Activated CD4-positive, alpha-beta T cell treated with anti-CD3 and anti-CD28 coated beads, Interleukin-2, amount 50 U/mL, for 24 hours (primary cell): ENCODE data around the gene ZNF398.

Experiments used
- DNase-seq, 2 donors: peaks; one replicate each; pipeline ENCODE4 v3.0.0-alpha.2; 2020; ENCODE audit warnings: low read depth in 1 of 2, low spot score in 1 of 2

ZNF398 gene

DNA sequence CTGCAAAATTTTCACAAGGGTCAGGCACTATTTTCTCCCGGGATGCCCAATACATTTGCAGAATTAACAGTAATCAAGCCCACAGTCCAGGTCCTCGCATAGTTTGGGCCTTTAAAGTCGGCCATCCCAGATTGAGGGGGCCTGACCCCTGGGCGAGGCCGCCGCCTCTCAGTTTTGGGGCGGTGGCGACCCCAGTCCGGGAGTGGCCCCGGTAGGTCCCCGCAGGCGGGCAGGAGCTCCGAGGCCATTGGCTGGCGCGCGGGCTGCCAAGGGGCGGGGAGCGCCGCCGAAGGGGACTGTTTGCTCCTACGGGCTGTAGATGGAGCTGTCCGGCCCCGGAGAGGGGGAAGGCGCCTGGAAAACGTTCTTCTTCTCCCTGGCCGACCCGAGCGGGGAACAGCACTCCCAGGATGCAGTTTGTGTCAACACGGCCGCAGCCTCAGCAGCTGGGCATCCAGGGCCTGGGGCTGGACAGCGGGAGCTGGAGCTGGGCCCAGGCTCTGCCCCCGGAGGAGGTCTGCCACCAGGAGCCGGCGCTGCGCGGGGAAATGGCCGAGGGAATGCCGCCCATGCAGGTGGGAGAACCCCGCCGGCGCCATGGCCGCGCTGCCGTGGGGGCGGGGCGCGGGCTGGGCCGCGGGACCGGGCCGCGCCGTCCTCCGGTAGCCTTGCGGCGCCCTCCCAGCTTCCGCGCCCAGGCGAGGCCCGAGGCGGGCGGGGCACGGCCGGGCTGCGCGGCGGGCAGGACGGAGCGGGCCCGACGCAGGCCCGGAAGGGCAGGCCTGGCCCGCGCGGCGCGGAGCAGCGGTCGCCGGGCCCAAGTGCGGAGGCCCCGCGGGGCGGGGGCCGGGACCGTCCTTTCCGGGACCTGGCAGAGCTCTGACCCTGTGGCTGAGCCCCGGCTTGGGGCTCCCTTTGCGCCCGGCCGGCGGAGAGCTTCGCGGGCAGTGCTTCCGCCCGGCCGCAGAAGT lies 48.2 kb downstream of the ZNF398 start, which contains the start of gene ZNF282:
ZNF282 (plus strand) TSS at position 367 of the 971 bp plus-strand sequence; CDS start at position 411, 44 bp downstream.
- DNase-seq: peak; percentile 57 to 75

DNA sequence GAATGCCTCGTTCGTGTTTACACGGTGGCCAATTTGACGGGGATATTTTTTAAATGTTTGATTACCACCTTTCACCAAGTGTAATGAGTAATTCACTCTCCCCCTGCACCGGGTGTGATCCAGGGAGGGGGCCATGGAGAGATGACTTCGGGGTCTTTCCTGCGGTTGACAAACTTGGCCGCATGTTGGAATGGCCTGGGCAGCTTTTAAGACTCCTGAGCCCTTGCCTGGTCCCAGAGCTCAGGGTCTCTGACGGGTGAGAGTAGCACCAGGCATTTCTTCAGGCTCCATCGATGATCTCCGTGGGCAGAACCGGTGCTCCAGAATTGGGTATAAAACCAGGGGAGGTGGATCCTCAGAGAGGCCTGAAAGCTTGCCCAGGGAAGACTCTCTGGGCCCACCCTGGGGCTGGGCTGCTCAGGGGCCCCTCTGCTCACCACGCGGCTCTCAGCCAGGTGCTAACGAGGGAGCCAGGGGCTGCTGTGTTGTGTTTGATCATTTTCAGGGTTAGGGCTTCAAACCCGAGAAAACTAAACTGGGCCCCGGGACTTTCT lies 49.0 kb downstream of the ZNF398 start:
- no peak for DNase-seq

DNA sequence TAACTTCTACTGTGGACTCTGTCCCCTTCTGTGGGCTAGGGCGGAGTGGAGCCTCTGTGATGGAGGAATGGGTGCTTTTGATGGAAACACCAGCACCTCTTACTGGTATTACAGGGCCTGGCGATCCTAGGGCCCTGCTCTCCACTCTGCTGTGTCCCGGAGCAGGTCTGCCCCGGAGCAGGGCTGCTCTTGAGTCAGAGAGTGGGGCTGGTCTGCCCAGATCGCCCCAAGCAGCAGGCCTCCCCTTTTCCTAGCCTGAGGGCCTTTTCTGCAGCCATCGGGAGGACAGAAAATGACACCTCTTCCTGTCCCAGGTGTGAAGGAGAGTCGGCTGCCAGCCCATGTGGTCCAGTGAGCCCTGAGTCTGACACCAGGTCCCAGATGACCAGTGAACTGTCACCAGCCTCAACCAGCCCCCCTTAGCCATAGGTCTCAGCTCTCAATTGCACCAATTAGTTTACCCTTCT lies 49.5 kb downstream of the ZNF398 start:
- no peak for DNase-seq

DNA sequence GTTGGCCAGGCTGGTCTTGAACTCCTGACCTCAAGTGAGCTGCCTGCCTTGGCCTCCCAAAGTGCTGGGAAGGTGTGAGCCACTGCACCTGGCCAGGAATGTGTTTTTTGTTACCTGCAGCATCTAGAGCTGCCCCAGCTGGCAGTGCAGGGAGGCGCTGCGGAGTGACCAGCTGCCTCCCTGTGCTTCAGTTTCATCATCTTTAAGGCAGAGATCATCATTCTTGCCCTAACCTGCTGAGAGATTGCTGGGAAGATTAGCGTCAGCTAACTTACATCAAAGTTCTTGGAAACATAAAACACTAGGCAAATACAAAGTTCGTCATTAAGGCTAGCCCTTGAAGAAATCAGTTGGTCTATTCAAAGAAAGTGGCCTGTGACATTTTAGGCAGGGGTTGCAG lies 50.4 kb downstream of the ZNF398 start:
- DNase-seq: no peak

DNA sequence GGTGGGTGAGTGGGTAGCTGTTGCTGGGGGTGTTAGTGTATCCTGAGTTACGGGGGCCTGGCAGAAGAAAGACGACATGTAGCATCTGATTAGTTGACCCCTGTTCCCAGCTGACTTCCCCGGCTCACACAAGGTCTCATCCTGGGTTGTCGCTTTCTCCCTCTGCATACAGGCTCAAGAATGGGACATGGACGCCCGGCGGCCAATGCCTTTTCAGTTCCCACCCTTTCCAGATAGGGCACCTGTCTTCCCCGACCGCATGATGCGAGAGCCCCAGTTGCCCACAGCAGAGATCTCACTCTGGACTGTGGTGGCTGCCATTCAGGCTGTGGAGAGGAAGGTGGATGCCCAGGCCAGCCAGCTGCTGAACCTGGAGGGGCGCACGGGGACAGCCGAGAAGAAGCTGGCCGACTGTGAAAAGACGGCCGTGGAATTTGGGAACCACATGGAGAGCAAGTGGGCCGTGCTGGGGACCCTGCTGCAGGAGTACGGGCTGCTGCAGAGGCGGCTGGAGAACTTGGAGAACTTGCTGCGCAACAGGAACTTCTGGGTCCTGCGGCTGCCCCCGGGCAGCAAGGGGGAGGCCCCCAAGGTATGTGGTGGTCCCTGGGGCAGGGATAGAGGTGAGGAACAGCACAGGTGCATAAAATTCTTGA lies 51.0 kb downstream of the ZNF398 start:
- DNase-seq: no peak

DNA sequence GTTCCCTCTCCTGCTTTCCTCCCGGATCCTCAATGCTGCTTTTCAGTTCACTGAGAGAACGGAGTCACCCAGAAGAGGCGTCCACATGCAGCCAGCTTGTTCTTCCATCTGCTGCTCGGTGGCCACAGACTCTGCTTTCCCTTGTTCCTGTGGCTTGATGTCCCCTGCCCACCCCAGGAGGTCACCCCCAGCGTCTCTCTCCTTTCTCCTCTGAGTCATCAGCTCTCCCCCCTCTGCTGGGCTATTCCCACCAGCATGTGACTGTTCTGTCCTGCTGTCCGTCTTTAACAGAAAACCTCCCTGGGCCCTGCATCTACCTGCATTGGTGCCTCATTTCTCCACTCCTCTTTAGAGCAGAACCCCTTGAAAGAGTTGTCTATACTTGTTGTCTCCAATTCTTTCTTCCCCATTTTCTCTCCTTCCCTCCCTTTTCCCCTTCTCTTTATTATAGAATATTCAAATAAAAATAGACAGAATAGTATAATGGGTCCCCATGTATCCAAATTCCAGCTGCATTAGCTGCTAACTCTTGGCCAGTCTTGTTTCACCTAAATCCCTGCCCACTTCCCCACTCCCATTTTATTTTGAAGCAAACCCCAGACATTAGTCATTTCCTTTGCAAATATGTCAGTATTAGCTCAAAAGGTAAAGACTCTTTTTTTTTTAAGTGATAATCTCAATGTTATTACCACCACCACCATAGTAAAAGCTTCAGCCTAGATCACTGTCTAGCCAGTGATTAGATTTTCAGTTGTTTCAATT lies 52.2 kb downstream of the ZNF398 start:
- no peak for DNase-seq

DNA sequence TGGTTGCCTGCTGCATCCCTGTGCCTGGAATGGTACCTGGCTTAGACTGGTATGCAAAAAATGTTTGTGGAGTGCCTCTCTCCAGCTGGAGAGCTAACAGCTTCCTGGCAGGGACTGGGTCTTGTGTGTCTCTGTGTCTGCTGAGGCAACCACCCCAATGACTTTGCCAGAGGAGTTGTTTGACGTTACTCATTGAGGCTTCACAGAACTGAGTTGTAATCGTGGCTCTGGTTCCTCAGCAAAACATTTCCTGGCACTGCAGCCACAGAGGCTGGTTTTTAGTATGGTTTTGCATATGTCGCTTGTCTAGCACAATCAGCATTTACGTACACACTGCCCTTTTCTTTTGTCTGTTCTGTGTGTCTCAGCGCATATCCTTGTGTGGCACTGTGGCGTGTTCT lies 55.6 kb downstream of the ZNF398 start:
- no peak for DNase-seq

DNA sequence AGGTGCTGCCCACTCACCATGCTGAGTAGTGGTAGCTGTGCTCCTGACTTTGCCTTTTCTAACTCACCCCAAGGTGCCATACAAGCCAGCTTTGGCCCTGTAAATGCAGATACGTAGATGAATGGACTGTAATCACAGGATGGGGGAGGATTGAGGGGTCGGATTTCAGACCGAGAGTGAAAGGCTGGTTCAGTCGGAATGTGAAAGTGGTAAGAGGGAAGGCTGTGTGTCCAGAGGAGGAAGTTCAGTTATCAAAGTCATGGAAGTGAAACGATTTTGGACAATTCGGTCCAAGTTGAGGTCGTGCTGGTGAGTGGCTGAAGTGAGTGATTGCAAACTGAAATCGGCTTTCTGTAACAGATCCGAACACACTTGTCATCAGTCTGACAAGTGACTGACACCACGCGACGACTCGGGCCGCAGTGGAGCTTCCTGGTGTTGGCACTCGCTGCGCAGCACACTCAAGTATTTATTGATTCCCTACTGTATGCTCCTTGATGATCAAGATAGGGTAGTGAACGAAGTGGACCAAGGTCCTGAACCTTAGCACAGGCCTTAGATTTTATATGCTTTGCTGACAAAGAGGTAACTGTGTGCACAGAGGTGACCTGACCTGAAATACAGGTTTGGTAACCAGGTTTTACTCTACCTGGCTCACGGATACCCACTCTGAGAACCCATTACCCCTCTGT lies 58.6 kb downstream of the ZNF398 start:
- DNase-seq: no peak

DNA sequence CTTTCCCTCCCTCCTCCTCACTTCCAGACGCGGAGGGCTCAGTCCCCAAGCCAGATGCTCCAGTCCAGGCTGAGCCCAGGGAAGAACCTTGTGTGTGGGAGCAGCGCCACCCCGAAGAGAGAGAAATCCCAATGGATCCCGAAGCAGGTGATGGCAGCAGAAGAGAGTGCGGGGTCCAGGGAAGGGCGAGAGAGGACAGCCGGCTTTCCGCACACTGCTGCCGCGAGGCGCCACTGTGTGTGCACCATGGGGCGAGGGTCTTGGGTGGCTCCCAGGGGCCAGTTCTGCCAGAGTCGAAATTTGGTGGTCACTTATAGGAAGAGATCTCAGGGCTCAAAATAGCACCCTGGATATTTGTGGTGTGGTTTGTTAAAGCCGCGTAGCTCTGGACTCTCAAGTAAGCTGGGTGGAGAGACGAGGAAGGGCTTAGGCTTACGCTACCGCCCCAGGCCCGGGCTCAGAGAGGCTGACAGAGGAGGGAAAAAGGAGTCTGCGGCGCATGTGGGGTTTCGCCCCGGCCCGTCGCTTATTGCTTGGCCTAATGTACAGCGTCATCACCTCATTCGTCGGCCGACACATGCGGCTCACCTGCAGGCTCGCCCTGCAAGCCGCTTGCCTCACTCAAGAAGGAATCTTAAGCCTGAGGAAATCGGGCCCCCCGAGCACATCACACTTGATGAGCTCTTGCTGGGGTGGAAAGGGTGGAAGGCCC lies 60.2 kb downstream of the ZNF398 start:
- no peak for DNase-seq

DNA sequence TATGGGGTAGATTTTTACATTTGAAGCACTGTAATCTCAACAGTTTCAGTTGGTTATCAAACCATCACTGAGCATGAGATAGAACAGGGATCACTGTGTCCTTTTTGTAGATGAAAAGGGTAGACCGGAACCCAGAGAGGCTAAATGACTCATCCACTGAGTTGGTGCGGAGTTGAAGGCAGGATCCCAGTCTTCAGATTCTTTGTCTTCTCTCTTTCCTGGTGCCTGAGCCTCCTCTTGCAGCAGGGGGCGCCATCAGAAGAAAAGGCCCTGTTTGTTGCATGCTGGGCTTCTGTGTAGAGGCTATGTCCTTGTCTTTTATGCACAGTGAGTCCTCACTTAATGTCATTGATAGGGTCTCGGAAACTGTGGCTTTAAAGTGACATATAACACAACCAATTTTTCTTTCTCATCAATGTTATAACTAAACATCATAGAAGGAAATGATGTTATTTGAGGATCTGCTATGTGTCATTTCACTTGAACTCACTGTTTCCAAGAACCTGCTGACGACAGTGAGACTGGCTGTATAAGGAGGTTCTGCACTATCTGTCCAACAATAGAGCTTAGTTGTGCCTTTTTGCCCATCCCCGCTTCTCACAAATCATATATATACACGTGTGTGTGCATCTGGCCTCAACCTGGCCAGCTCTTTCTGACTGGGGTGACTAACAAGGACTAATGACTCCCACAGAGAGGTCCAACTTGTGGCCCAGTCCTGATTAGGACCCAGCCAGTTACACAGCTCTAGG lies 62.4 kb downstream of the ZNF398 start:
- DNase-seq: peak; percentile 49 to 74

DNA sequence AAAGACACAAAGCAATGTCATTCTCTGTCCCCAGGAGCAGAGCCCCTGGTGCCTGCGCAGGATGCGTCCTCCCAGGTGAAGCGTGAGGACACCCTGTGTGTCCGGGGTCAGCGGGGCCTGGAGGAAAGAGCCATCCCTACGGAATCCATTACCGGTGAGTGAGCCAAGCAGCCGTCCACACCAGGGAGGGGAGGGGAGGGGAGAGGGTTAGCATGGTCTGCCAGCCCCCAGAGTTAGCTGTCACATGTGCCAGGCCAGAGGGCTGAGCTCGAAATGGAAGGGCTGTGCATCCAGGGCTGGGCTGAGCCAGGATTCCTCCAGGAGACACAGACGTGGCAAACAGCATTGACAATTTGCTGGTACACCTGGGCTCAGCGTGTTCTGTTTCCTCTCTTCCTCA lies 63.3 kb downstream of the ZNF398 start:
- DNase-seq: no peak

DNA sequence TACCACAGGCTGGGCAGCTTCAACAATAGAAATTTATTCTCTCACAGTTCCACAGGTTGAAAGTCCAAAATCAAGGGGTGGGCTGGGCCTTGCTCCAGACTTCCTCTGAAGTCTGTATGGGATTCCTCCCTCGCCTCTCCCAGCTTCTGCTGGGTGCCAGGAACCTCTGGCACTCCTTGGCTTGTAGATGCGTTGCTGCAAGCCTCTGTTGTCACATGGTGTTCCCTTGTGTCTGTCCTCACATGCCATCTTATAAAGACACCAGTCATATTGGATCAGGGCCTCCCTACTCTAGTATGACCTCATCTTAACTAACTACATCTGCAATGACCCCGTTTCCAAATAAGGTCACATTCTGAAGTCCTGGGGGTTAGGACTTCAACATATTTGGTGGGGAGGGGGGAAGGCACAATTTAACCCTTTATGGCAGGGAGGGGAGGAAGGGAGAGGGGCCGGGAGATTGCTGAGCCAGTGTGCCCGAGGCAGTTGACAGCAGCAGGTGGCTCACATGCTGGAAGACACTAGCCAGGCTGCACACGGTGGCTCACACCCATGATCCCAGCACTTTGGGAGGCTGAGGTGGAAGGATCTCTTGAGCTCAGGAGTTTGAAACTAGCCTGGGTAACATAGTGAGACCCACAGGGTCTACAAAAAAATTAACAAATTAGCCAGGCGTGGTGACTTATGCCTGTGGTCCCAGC lies 66.9 kb downstream of the ZNF398 start:
- DNase-seq: no peak

DNA sequence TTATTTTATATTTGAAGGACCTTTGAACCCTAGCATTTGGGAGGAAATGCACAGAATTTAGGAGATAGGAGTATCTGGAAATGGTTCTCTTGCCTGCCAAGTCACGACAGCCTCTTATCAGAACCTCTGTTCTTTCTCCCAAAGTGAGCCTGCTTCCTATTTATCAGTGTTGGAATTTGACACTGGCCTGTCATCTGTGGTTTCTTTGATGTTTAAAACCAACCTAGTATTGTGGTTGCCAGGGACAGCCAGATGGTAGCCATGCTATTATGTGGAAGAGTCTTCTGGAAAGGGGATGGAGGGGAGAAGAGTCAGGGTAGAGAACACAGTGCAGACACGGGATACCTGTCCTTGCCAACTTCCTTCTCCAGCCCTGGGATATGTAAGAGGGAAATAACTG lies 69.1 kb downstream of the ZNF398 start:
- no peak for DNase-seq

DNA sequence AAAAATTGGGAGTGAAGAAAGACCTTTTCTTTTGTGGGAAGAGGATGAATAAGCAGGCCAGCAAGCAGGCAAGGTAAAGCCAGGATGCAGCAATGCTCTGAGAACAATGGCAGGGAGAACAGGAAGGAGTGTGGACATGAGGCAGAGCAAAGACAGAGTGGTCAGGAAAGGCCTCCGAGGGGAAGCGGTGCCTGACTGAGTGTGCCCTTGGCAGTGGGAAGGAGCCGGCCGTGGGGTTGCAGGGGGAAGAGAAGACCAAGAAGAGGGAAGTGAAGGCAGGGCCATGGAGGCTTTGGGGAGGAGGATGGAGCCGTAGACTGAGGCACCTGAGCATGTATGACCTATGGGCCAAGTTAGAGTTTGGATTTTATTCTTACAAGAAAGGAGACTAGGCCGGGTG lies 70.3 kb downstream of the ZNF398 start:
- no peak for DNase-seq

DNA sequence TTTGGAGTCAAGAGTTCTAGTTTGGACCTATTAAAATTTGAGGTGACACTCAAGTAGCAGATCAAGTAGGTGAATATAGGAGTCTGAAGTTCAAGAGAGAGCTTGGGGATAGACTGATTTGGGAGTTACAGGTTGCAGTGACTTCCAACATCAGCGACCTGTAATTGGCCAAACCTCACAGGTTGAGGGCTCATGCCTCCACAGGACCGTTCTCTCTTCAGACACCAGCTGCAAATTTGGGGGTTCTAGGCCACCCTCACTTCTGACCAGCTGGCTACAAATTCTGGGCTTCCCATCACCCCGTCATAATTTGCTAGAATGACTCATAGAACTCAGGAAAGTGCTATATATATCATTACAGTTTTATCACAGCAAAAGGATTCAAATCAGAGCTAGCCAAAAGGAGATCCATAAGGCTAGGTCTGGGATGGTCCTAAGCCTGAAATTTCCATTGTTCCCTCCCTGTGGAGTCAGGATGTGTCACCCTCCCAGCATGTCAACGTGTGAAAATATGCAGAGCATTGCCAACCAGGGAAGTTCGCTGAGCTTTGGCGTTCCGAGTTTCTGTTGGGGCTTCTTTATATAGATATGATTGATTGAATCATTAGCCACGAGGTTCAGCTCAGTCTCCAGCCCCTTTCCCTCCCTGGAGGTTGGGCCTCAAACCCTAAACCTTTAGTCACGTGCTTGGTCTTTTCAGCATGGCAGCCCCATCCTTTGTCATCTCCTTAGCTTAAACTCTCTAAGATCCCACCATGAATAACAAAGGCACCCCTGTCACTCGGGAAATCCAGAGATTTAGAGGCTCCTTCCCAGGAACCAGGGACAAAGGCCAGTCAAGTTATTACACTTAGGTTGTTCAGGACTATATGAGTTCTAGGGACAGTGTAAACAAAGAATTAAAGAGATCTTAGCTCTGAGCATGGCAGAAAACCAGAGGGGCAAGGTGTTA lies 71.5 kb downstream of the ZNF398 start:
- DNase-seq: no peak

DNA sequence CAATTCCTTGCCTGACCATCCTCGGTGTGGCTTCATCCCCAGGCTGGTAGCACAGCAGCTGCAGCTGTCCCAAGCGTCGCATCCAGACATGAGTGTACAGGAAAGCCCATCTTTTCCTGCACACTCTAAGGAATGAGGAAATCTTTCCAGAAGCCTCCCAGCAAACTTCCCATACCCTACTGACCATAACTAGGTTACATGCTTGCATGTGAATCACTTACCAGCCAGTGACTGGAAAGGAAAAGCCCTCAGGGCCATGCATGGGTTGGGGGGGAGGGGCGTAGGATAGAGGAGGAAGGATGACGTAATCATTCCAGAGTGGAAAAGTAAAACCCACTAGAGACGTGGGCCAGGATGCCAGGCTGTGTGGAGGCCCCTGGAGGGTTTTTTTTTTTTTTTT lies 73.3 kb downstream of the ZNF398 start:
- no peak for DNase-seq

DNA sequence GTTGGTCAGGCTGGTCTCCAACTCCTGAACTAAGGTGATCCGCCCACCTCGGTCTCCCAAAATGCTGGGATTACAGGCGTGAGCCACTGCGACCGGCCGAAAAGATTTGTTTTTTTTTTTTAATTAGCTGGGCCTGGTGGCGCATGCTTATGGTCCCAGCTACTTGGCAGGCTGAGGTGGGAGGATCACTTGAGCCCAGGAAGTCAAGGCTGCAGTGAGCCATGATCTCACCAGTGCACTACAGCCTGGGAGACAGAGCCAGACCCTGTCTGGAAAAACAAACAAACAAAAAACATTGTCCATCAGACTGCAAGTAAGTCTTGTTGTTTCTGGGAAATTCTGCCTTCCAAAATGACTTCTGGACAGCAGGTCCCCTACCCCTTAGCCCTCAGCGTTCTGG lies 75.9 kb downstream of the ZNF398 start:
- DNase-seq: no peak

DNA sequence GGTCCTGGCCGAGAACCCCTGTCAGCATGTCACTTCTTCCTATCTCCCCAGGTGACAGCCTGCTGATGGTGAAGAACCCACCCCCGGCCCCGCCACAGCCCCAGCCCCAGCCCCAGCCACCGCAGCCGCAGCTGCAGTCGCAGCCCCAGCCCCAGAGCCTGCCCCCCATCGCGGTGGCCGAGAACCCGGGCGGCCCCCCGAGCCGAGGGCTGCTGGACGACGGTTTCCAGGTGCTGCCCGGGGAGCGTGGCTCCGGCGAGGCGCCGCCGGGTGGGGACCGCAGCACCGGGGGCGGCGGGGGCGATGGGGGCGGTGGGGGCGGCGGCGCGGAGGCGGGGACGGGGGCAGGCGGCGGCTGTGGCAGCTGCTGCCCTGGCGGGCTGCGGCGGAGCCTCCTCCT lies 76.5 kb downstream of the ZNF398 start:
- DNase-seq: no peak
